IPS DF 6.9 (cell line): Measurements from ENCODE around the gene SNTG2.

Experiments used
- DNase-seq: peaks from one replicate; pipeline ENCODE4 v3.0.0-alpha.2; 2013; ENCODE audit warnings: low read depth, low spot score
- H3K27ac ChIP-seq: one replicate; pipeline ENCODE4 v1.5.1; 2013; ENCODE audit warnings: low read length, control low read depth
- H3K27me3 ChIP-seq: 2 replicates; pipeline ENCODE4 v1.6.1; 2013; ENCODE audit warnings: mild to moderate bottlenecking, low read length; ENCODE audit not compliant: control insufficient read depth, insufficient read depth
- H3K36me3 ChIP-seq: 2 replicates; pipeline ENCODE4 v1.6.1; 2013; ENCODE audit warnings: low read length; ENCODE audit not compliant: control insufficient read depth, insufficient read depth
- H3K4me1 ChIP-seq: 2 replicates; pipeline ENCODE4 v1.6.1; 2013; ENCODE audit warnings: low read length; ENCODE audit not compliant: control insufficient read depth, insufficient read depth
- H3K4me3 ChIP-seq: 2 replicates; pipeline ENCODE4 v1.5.1; 2013; ENCODE audit warnings: mild to moderate bottlenecking, low read length
- H3K9me3 ChIP-seq: 2 replicates; pipeline ENCODE4 v1.6.1; 2013; ENCODE audit warnings: low read length, inconsistent platforms; ENCODE audit not compliant: control insufficient read depth, insufficient read depth
- WGBS: extraction: QIAGEN DNeasy Blood & Tissue Kit; methylation state at CpG from one replicate; pipeline ENCODE4 v1.1.7; 2013; ENCODE audit warnings: mixed read lengths, missing lambda C conversion rate; ENCODE audit not compliant: insufficient read length, insufficient coverage; 5-methylcytosine and 5-hydroxymethylcytosine counted together

Gene SNTG2

GRCh38 chr2:1046067-1046466, 95.4 kb downstream of the SNTG2 start:
- Histone ChIP-seq H3K27ac (no peak overlapping the region), H3K9me3 (peaks cover 2% of the 10 kb centered on the region; the same call in 1 of the 2 replicates), H3K4me1 (no peaks in the 10 kb centered on the region), H3K27me3 (no peaks in the 10 kb centered on the region), H3K36me3 (no peaks in the 10 kb centered on the region), H3K4me3 (no peak overlapping the region)
- DNase-seq, result no peak
- 100% methylated on average over 2 of the region's 4 CpGs for WGBS

- Histone ChIP-seq H3K27ac (no peak overlapping the region), H3K4me1 (no peaks in the 10 kb centered on the region), H3K27me3 (no peaks in the 10 kb centered on the region), H3K36me3 (no peaks in the 10 kb centered on the region), H3K9me3 (no peaks in the 10 kb centered on the region), H3K4me3 (no peak overlapping the region)
- no CpG with 5 or more reads among the region's 1 CpG for WGBS
- DNase-seq, result no peak
Observed at GRCh38 chr2:1047485-1047884, 96.8 kb downstream of the SNTG2 start.

GRCh38 chr2:1049691-1050090, 99.0 kb downstream of the SNTG2 start:
- Histone ChIP-seq H3K27ac (no peak overlapping the region), H3K36me3 (no peaks in the 10 kb centered on the region), H3K27me3 (no peaks in the 10 kb centered on the region), H3K4me3 (no peak overlapping the region), H3K4me1 (peaks cover 3% of the 10 kb centered on the region), H3K9me3 (no peaks in the 10 kb centered on the region)
- DNase-seq, result no peak
- WGBS, result no CpG with 5 or more reads among the region's 2 CpGs

- DNase-seq, result peak; percentile 27
- WGBS, result no CpG with 5 or more reads among the region's 3 CpGs
Observed at GRCh38 chr2:1051075-1051474, 100.4 kb downstream of the SNTG2 start.

GRCh38 chr2:1052771-1053191, 102.1 kb downstream of the SNTG2 start:
- WGBS, result no CpG with 5 or more reads among the region's 8 CpGs
- no peak overlapping the region for H3K27ac ChIP-seq
- no peaks in the 10 kb centered on the region for H3K9me3 ChIP-seq
- no peaks in the 10 kb centered on the region for H3K27me3 ChIP-seq
- DNase-seq, result no peak
- H3K4me3 ChIP-seq, result no peak overlapping the region
- H3K36me3 ChIP-seq, result no peaks in the 10 kb centered on the region
- peaks cover 7% of the 10 kb centered on the region for H3K4me1 ChIP-seq

More at GRCh38 chr2:1051075-1051474, 100.4 kb downstream of the SNTG2 start:
- H3K36me3 ChIP-seq, result no peaks in the 10 kb centered on the region
- no peak overlapping the region for H3K4me3 ChIP-seq
- H3K4me1 ChIP-seq, result peaks cover 7% of the 10 kb centered on the region
- no peak overlapping the region for H3K27ac ChIP-seq
- H3K27me3 ChIP-seq, result no peaks in the 10 kb centered on the region
- no peaks in the 10 kb centered on the region for H3K9me3 ChIP-seq

GRCh38 chr2:1053786-1054185, 103.1 kb downstream of the SNTG2 start:
- no CpG with 5 or more reads among the region's 8 CpGs for WGBS
- no peak overlapping the region for H3K27ac ChIP-seq
- H3K4me1 ChIP-seq, result peaks cover 7% of the 10 kb centered on the region
- no peaks in the 10 kb centered on the region for H3K27me3 ChIP-seq
- H3K36me3 ChIP-seq, result no peaks in the 10 kb centered on the region
- no peak for DNase-seq
- no peaks in the 10 kb centered on the region for H3K9me3 ChIP-seq
- H3K4me3 ChIP-seq, result no peak overlapping the region

- Histone ChIP-seq H3K4me1 (peaks cover 7% of the 10 kb centered on the region), H3K4me3 (no peak overlapping the region), H3K36me3 (no peaks in the 10 kb centered on the region), H3K27ac (no peak overlapping the region), H3K9me3 (no peaks in the 10 kb centered on the region), H3K27me3 (no peaks in the 10 kb centered on the region)
- no peak for DNase-seq
- WGBS, result no CpG with 5 or more reads among the region's 3 CpGs
Observed at GRCh38 chr2:1054399-1054798, 103.8 kb downstream of the SNTG2 start.

GRCh38 chr2:1055014-1055595, 104.5 kb downstream of the SNTG2 start:
- WGBS, result no CpG with 5 or more reads among the region's 11 CpGs
- no peak for DNase-seq
- Histone ChIP-seq H3K36me3 (no peaks in the 10 kb centered on the region), H3K4me1 (peaks cover 7% of the 10 kb centered on the region), H3K4me3 (no peak overlapping the region), H3K27ac (no peak overlapping the region), H3K9me3 (no peaks in the 10 kb centered on the region), H3K27me3 (no peaks in the 10 kb centered on the region)

GRCh38 chr2:1060372-1060771, 109.7 kb downstream of the SNTG2 start:
- Histone ChIP-seq H3K27ac (no peak overlapping the region), H3K27me3 (no peaks in the 10 kb centered on the region), H3K4me3 (no peak overlapping the region), H3K4me1 (no peaks in the 10 kb centered on the region), H3K36me3 (no peaks in the 10 kb centered on the region), H3K9me3 (no peaks in the 10 kb centered on the region)
- no CpG with 5 or more reads among the region's 3 CpGs for WGBS
- no peak for DNase-seq

- Histone ChIP-seq H3K36me3 (no peaks in the 10 kb centered on the region), H3K4me3 (no peak overlapping the region), H3K27ac (no peak overlapping the region), H3K9me3 (no peaks in the 10 kb centered on the region), H3K4me1 (no peaks in the 10 kb centered on the region), H3K27me3 (no peaks in the 10 kb centered on the region)
- no peak for DNase-seq
- 100% methylated on average over 1 of the region's 5 CpGs for WGBS
Observed at GRCh38 chr2:1060987-1061386, 110.3 kb downstream of the SNTG2 start.

- Histone ChIP-seq H3K9me3 (no peaks in the 10 kb centered on the region), H3K4me3 (no peak overlapping the region), H3K27me3 (no peaks in the 10 kb centered on the region), H3K27ac (no peak overlapping the region), H3K4me1 (no peaks in the 10 kb centered on the region), H3K36me3 (no peaks in the 10 kb centered on the region)
- WGBS, result no CpG with 5 or more reads among the region's 8 CpGs
- DNase-seq, result no peak
Observed at GRCh38 chr2:1068241-1068640, 117.6 kb downstream of the SNTG2 start.
